CD4-positive, alpha-beta T cell treated with Interleukin-17A for 1 hour (primary cell): ENCODE data around the gene HELZ.
"Not testable (repeated sequence)": the region's sequence is repeated elsewhere in the genome, so short reads cannot be mapped to it uniquely, and the experiment has no call there.

Experiments
- DNase-seq: peaks from one replicate; pipeline ENCODE4 v3.0.0-alpha.2; 2020

HELZ gene

GRCh38 chr17:67138392-67138791 lies 106.6 kb downstream of the HELZ start:
- peak; percentile 3 for DNase-seq

GRCh38 chr17:67137860-67138259 lies 107.1 kb downstream of the HELZ start:
- peak; percentile 24 for DNase-seq

- no peak for DNase-seq
Measured at GRCh38 chr17:67137026-67137370, 108.0 kb downstream of the HELZ start.

- no peak for DNase-seq
Measured at GRCh38 chr17:67136191-67137025, 108.6 kb downstream of the HELZ start.

GRCh38 chr17:67133161-67133560 lies 111.8 kb downstream of the HELZ start:
- DNase-seq: no peak

- DNase-seq: no peak
Measured at GRCh38 chr17:67132366-67132765, 112.6 kb downstream of the HELZ start.

- DNase-seq: no peak
Measured at GRCh38 chr17:67130768-67131167, 114.2 kb downstream of the HELZ start.

- no peak for DNase-seq
Measured at GRCh38 chr17:67129283-67129682, 115.7 kb downstream of the HELZ start.

GRCh38 chr17:67128700-67129099 lies 116.3 kb downstream of the HELZ start:
- DNase-seq: no peak

GRCh38 chr17:67127925-67128324 lies 117.1 kb downstream of the HELZ start:
- no peak for DNase-seq

GRCh38 chr17:67126983-67127382 lies 118.0 kb downstream of the HELZ start:
- no peak for DNase-seq

- DNase-seq: not testable (repeated sequence)
Measured at GRCh38 chr17:67126543-67126942, 118.5 kb downstream of the HELZ start.

- DNase-seq: no peak
Measured at GRCh38 chr17:67125924-67126323, 119.1 kb downstream of the HELZ start.

- DNase-seq: no peak
Measured at GRCh38 chr17:67125417-67125816, 119.6 kb downstream of the HELZ start.

- no peak for DNase-seq
Measured at GRCh38 chr17:67124450-67125148, 120.4 kb downstream of the HELZ start.

GRCh38 chr17:67123699-67124098 lies 121.3 kb downstream of the HELZ start:
- DNase-seq: peak; percentile 5

GRCh38 chr17:67121316-67121891 lies 123.6 kb downstream of the HELZ start:
- no peak for DNase-seq

GRCh38 chr17:67119102-67119501 lies 125.9 kb downstream of the HELZ start:
- DNase-seq: no peak

GRCh38 chr17:67116045-67116575 lies 128.9 kb downstream of the HELZ start:
- DNase-seq: no peak

- DNase-seq: no peak
Measured at GRCh38 chr17:67115401-67115800, 129.6 kb downstream of the HELZ start.

- DNase-seq: no peak
Measured at GRCh38 chr17:67113486-67113885, 131.5 kb downstream of the HELZ start.

- no peak for DNase-seq
Measured at GRCh38 chr17:67111808-67112207, 133.2 kb downstream of the HELZ start.

- no peak for DNase-seq
Measured at GRCh38 chr17:67111327-67111726, 133.7 kb downstream of the HELZ start.

- DNase-seq: no peak
Measured at GRCh38 chr17:67110619-67111018, 134.4 kb downstream of the HELZ start.
